DMS153 (cell line): ENCODE measurements around the gene IQSEC3.
"Not testable (repeated sequence)": the region's sequence is repeated elsewhere in the genome, so short reads cannot be mapped to it uniquely, and the experiment has no call there.

ENCODE experiments used
- DNase-seq: peaks from one replicate; lab custom pipeline; 2025; lab: John Stamatoyannopoulos, UW

IQSEC3 gene

GRCh38 chr12:177980-178828 lies 111.6 kb downstream of the IQSEC3 start:
- no peak for DNase-seq

GRCh38 chr12:178829-179109 lies 112.2 kb downstream of the IQSEC3 start:
- no peak for DNase-seq

- DNase-seq, result no peak
Observed at GRCh38 chr12:179131-179884, 112.7 kb downstream of the IQSEC3 start.

GRCh38 chr12:179885-180284 lies 113.3 kb downstream of the IQSEC3 start:
- DNase-seq, result no peak

- no peak for DNase-seq
Observed at GRCh38 chr12:180445-180844, 113.9 kb downstream of the IQSEC3 start.

- no peak for DNase-seq
Observed at GRCh38 chr12:181921-182320, 115.4 kb downstream of the IQSEC3 start.

GRCh38 chr12:182381-182892 lies 115.9 kb downstream of the IQSEC3 start:
- no peak for DNase-seq

GRCh38 chr12:184811-185575 lies 118.4 kb downstream of the IQSEC3 start:
- DNase-seq, result no peak

- DNase-seq, result no peak
Observed at GRCh38 chr12:185576-185955, 119.0 kb downstream of the IQSEC3 start.

- no peak for DNase-seq
Observed at GRCh38 chr12:186006-186625, 119.5 kb downstream of the IQSEC3 start.

GRCh38 chr12:187986-188909 lies 121.7 kb downstream of the IQSEC3 start:
- not testable (repeated sequence) for DNase-seq

GRCh38 chr12:188910-189621 lies 122.5 kb downstream of the IQSEC3 start:
- DNase-seq, result peak; percentile 17

GRCh38 chr12:189622-189962 lies 123.0 kb downstream of the IQSEC3 start:
- DNase-seq, result no peak

- DNase-seq, result no peak
Observed at GRCh38 chr12:190881-191280, 124.3 kb downstream of the IQSEC3 start.

- DNase-seq, result no peak
Observed at GRCh38 chr12:191541-191940, 125.0 kb downstream of the IQSEC3 start.

GRCh38 chr12:193261-193660 lies 126.7 kb downstream of the IQSEC3 start:
- DNase-seq, result no peak

- no peak for DNase-seq
Observed at GRCh38 chr12:194276-194675, 127.7 kb downstream of the IQSEC3 start.

- no peak for DNase-seq
Observed at GRCh38 chr12:195156-195555, 128.6 kb downstream of the IQSEC3 start.

- no peak for DNase-seq
Observed at GRCh38 chr12:195951-196350, 129.4 kb downstream of the IQSEC3 start.

GRCh38 chr12:196436-196835 lies 129.9 kb downstream of the IQSEC3 start:
- no peak for DNase-seq

- DNase-seq, result no peak
Observed at GRCh38 chr12:197347-197746, 130.8 kb downstream of the IQSEC3 start.
